GM19467 (cell line): ENCODE measurements around the gene NONO.
"Not testable (repeated sequence)": the region's sequence is repeated elsewhere in the genome, so short reads cannot be mapped to it uniquely, and the experiment has no call there.

Experiments used
- ATAC-seq: cut with Tn5 transposase; IDR thresholded peaks from one replicate; pipeline ENCODE4 v1.9.1; 2021; ENCODE audit warnings: mild to moderate bottlenecking, moderate library complexity; ENCODE audit not compliant: unreplicated experiment

NONO gene

GRCh38 chrX:71283403-71284143 lies at the start of gene NONO:
Gene NONO (plus strand): TSS chrX:71283635. CDS start chrX:71290638, 7,003 bp downstream.
- peak; percentile 83 for ATAC-seq

GRCh38 chrX:71235482-71235881 lies 48.0 kb upstream of the NONO start:
- no peak for ATAC-seq

GRCh38 chrX:71236836-71237235 lies 46.6 kb upstream of the NONO start:
- ATAC-seq: no peak

- no peak for ATAC-seq
Measured at GRCh38 chrX:71239781-71240180, 43.7 kb upstream of the NONO start.

GRCh38 chrX:71241301-71241700 lies 42.1 kb upstream of the NONO start:
- no peak for ATAC-seq

GRCh38 chrX:71244359-71245128 lies 38.9 kb upstream of the NONO start:
- ATAC-seq: no peak

- no peak for ATAC-seq
Measured at GRCh38 chrX:71245159-71245558, 38.3 kb upstream of the NONO start.

GRCh38 chrX:71250841-71251240 lies 32.6 kb upstream of the NONO start:
- no peak for ATAC-seq

GRCh38 chrX:71251466-71251973 lies 31.9 kb upstream of the NONO start:
- no peak for ATAC-seq

GRCh38 chrX:71252221-71252620 lies 31.2 kb upstream of the NONO start:
- no peak for ATAC-seq

- ATAC-seq: no peak
Measured at GRCh38 chrX:71253253-71254091, 30.0 kb upstream of the NONO start.

- ATAC-seq: peak; percentile 66
Measured at GRCh38 chrX:71254092-71254963, 29.1 kb upstream of the NONO start, which contains the start of gene ZMYM3. Gene ZMYM3 (minus strand): TSS chrX:71254140. CDS start chrX:71253255, 885 bp downstream.

- no peak for ATAC-seq
Measured at GRCh38 chrX:71256051-71256450, 27.4 kb upstream of the NONO start.

GRCh38 chrX:71256856-71257255 lies 26.6 kb upstream of the NONO start:
- no peak for ATAC-seq

GRCh38 chrX:71268624-71269023 lies 14.8 kb upstream of the NONO start:
- ATAC-seq: not testable (repeated sequence)

- no peak for ATAC-seq
Measured at GRCh38 chrX:71269801-71270395, 13.5 kb upstream of the NONO start.

GRCh38 chrX:71272313-71272712 lies 11.1 kb upstream of the NONO start:
- ATAC-seq: not testable (repeated sequence)

GRCh38 chrX:71281300-71281699 lies 2.1 kb upstream of the NONO start:
- not testable (repeated sequence) for ATAC-seq

- ATAC-seq: peak; percentile 15
Measured at GRCh38 chrX:71282514-71283402, 677 bp upstream of the NONO start.
